Bronchial epithelial cell (primary cell): Measurements from ENCODE around the gene CFAP251. TPM values are rescaled to one million over a fixed set of nuclear protein-coding genes. Genes with fewer than 3 reads are reported as not detected.

Experiments used
- DNase-seq: peaks from one replicate; pipeline ENCODE4 v3.0.0-alpha.2; 2010; ENCODE audit warnings: low read depth
- FAIRE-seq: peaks from 2 replicates; lab custom pipeline; 2011; peaks lifted over from hg19 to GRCh38; lab: Jason Lieb, UNC
- H3K27me3 ChIP-seq: 2 replicates; pipeline ENCODE4 v1.5.1; 2011; ENCODE audit warnings: low read length; ENCODE audit not compliant: control insufficient read depth, insufficient read depth
- H3K36me3 ChIP-seq: 2 replicates; pipeline ENCODE4 v1.5.1; 2011; ENCODE audit warnings: low read length; ENCODE audit not compliant: control insufficient read depth, insufficient read depth
- H3K4me3 ChIP-seq: 2 replicates; pipeline ENCODE4 v1.5.1; 2011; ENCODE audit warnings: mild to moderate bottlenecking, low read depth, low read length, control low read depth
- total RNA-seq: library from RNA; depleted of rRNA; stranded (reverse); fragments of >200 nt; gene quantifications from 2 replicates; pipeline ENCODE4 v1.2.1, GENCODE V29; 2014
- TF ChIP-seq, protein P1 (sequence below): IDR thresholded peaks from 2 replicates; pipeline ENCODE4 v1.5.1; 2011; ENCODE audit warnings: mild to moderate bottlenecking, moderate library complexity, low read length, control low read depth, inconsistent platforms; ENCODE audit not compliant: insufficient read depth, severe bottlenecking

Gene CFAP251
- total RNA-seq, 1 donor from 2014 or later: 13.7 TPM

DNA sequence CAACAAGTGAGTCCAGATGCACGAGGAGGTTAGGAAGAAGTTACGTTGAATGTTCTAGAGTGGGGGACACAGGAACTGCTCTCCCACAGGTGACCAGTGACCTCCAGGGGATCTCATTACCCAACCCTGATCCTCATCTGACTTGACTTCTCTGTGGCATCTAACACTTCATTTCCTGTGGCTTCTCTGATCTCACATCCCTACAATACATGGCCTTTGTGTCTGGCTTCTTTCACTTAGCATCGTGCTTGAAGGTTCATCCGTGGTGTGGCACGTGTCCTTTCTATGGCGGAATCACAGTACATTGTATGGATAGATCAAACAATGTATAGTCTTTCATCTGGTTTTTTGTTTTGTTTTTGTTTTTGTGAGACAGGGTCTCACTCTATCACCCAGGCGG is 19.3 kb downstream of the CFAP251 start:
- DNase-seq (no peak), FAIRE-seq (no peak)
- Histone ChIP-seq H3K4me3 (no peak overlapping the region), H3K36me3 (peaks cover 2% of the 10 kb centered on the region), H3K27me3 (no peaks in the 10 kb centered on the region)
- TF ChIP-seq, protein P1, sequence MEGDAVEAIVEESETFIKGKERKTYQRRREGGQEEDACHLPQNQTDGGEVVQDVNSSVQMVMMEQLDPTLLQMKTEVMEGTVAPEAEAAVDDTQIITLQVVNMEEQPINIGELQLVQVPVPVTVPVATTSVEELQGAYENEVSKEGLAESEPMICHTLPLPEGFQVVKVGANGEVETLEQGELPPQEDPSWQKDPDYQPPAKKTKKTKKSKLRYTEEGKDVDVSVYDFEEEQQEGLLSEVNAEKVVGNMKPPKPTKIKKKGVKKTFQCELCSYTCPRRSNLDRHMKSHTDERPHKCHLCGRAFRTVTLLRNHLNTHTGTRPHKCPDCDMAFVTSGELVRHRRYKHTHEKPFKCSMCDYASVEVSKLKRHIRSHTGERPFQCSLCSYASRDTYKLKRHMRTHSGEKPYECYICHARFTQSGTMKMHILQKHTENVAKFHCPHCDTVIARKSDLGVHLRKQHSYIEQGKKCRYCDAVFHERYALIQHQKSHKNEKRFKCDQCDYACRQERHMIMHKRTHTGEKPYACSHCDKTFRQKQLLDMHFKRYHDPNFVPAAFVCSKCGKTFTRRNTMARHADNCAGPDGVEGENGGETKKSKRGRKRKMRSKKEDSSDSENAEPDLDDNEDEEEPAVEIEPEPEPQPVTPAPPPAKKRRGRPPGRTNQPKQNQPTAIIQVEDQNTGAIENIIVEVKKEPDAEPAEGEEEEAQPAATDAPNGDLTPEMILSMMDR: no peak

DNA sequence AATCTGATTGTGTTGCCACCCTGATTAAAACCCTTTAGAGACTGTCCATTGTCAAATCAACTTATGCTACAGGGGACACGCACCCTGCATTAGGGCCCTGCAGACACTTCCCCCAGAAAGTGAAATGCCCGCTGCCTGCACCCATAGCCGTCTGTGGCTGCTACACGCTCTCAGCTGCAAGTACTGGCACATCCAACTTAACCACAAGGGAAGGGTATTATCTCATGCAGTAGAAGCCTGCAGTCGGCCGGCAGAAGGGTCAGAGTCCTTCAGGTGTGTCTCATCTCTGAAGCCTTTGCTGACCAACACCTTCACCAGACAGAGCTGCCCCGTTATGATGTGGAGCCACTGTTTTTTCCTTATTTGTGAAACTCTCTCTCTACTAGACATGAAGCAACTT is 20.8 kb downstream of the CFAP251 start:
- peak; percentile 79 for DNase-seq

DNA sequence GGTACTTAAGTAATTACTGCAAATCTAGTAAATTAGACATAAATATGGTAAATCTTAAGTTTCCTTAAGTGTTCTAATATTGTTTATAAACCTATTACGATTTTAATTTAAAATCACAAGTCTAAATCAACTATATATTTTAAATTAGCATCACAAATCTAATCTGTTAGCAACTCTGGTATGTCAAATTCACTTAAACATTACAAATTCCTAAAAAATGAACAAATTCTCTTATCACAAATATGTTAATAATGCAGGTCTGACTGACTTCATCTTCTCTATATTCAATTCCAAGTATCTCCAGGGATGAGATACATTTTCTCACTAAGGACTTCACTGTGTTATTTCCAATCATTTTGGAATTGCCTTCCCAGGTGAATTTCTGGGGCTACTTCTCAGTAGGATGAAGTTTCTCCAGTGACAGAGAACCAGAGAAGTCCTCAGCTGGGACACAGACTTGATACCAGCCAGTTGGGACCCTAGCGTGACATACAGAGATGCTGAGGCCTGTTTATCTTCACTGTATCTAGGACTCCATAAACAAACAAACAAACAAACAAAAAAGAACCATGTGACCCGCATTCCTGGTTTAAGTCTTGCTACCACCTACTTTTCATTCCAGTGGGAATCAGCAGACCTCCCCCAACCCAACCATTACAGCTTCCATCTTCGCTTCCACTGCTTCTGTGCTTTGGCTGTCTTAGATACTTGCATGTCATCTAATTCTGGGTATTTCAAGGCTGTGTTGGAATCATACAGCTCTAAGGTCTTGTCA is 21.8 kb downstream of the CFAP251 start:
- no peak overlapping the region for H3K4me3 ChIP-seq
- no peaks in the 10 kb centered on the region for H3K27me3 ChIP-seq
- TF ChIP-seq, protein P1: no peak
- H3K36me3 ChIP-seq: peaks cover 2% of the 10 kb centered on the region
- FAIRE-seq (no peak), DNase-seq (no peak)

More for the DNA sequence above, 20.8 kb downstream of the CFAP251 start:
- Histone ChIP-seq H3K36me3 (peaks cover 2% of the 10 kb centered on the region), H3K4me3 (no peak overlapping the region), H3K27me3 (no peaks in the 10 kb centered on the region)
- TF ChIP-seq, protein P1: no peak
- no peak for FAIRE-seq

DNA sequence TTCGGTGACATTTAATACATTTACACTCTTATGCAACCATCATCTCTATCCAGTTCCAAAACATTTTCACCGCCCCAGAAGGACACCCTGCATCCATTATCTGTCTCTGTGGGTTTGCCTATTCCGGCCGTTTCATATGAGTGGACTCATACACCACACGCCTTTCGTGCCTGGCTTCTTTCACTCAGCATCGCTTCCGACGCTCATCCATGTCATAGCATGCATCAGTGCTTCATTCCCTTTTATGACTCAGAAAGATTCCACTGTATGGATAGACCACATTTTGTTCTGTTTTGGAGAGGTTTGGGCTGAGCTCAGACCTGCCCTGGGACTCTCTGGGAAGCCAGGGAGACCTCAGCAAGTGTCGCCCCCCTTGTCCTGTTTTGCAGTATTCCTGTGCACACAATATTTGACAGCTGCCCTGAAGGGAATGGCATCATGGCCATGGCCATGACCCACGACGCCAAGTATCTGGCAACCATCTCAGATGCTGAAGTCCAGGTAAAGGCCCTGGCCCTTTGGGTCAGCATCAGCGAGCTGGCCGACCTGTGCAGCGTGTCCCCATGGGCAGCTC is 23.8 kb downstream of the CFAP251 start:
- Histone ChIP-seq H3K4me3 (no peak overlapping the region), H3K36me3 (no peaks in the 10 kb centered on the region), H3K27me3 (no peaks in the 10 kb centered on the region)
- peak; percentile 98 for FAIRE-seq
- peak; percentile 97 for DNase-seq
- TF ChIP-seq, protein P1: no peak

DNA sequence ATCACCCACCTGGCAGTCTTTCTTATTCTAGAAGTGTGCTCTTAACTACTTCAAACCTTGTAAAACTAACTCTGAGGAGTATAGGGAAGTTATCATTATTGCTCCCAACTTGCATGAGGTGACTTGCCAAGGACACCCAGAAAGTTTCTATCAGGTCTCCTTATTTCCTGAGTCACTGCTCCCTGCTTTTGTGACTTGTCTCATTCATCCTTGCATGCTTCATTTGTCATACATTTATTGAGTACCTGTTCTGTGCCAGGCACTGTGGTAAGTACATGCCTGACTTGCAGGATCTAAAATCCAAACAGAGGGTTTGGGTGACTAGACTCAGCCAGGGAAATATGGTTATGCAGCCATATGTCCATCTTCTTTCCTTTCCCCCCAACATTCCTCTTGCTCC is 25.5 kb downstream of the CFAP251 start:
- no peaks in the 10 kb centered on the region for H3K27me3 ChIP-seq
- H3K36me3 ChIP-seq: no peaks in the 10 kb centered on the region
- TF ChIP-seq, protein P1: no peak
- FAIRE-seq (no peak), DNase-seq (peak; percentile 58)
- no peak overlapping the region for H3K4me3 ChIP-seq
